Endothelial cell of umbilical vein (primary cell): ENCODE data around the gene ZSWIM5.

Source experiments
- CTCF ChIP-seq, 2 donors: IDR thresholded peaks; 1 replicate in 1 of 2; 2 replicates in 1 of 2; pipeline ENCODE4 v1.5.1; 2011; ENCODE audit warnings: low read length in 2 of 2, mild to moderate bottlenecking in 2 of 2, moderate library complexity in 2 of 2, control low read depth in 1 of 2, inconsistent platforms in 1 of 2, low read depth in 1 of 2; ENCODE audit not compliant: insufficient read depth in 1 of 2; ENCODE audit errors: extremely low read depth in 1 of 2
- EZH2 ChIP-seq: IDR thresholded peaks from 2 replicates; pipeline ENCODE4 v1.6.1; 2012; ENCODE audit warnings: borderline replicate concordance, low read depth, mild to moderate bottlenecking, moderate library complexity, low read length, inconsistent platforms; ENCODE audit not compliant: severe bottlenecking
- JUN ChIP-seq: IDR thresholded peaks from 2 replicates; pipeline ENCODE4 v1.6.1; 2011; ENCODE audit warnings: borderline replicate concordance, low read depth; ENCODE audit not compliant: insufficient read length, insufficient read depth
- POLR2A ChIP-seq: IDR thresholded peaks from 2 replicates; pipeline ENCODE4 v1.6.1; 2012; ENCODE audit warnings: low read depth, mild to moderate bottlenecking, control low read depth, low read length
- POLR2AphosphoS5 ChIP-seq: IDR thresholded peaks from 2 replicates; pipeline ENCODE4 v1.6.1; 2012; ENCODE audit warnings: low read depth, mild to moderate bottlenecking, control low read depth, low read length, moderate library complexity; ENCODE audit not compliant: insufficient read depth
- TF ChIP-seq, protein P1 (sequence below): IDR thresholded peaks from 2 replicates; pipeline ENCODE4 v1.6.1; 2011; ENCODE audit not compliant: insufficient read depth, insufficient read length

- TF ChIP-seq CTCF (IDR thresholded peaks at IDR 0.05; ENCODE audit: extremely low read depth in 1 of 2, insufficient read depth in 1 of 2, low read depth in 1 of 2, low read length in 2 of 2) (no peak), EZH2 (no peak), POLR2A (no peak), POLR2AphosphoS5 (no peak), JUN (no peak)
- TF ChIP-seq, protein P1, sequence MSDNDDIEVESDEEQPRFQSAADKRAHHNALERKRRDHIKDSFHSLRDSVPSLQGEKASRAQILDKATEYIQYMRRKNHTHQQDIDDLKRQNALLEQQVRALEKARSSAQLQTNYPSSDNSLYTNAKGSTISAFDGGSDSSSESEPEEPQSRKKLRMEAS, result no peak
Observed at GRCh38 chr1:45071567-45071966, 134.8 kb downstream of the ZSWIM5 start.
